Measurements from ENCODE around the gene CNOT3. TPM values are rescaled to one million over a fixed set of nuclear protein-coding genes. Genes with fewer than 3 reads are reported as not detected.

Gene CNOT3
- total and polyA plus RNA-seq, 7 experiments from 2014 or later, result 10.1 to 84.6 (median 41.2) TPM

GRCh38 chr19:54115109-54116063, 22.2 kb upstream of the CNOT3 start, which contains the start of the genes PRPF31 and TFPT:
Gene PRPF31, plus strand, starts transcription at chr19:54115754. Its CDS starts 2,525 bp downstream, at chr19:54118279.
Gene TFPT, minus strand, starts transcription at chr19:54115657. Its CDS starts 388 bp downstream, at chr19:54115269.
- peaks cover 0 to 33% (median 6%) of the 10 kb centered on the region in 3 experiments for H3K36me3 ChIP-seq (ENCODE audit: control insufficient read depth in 2 of 3, insufficient read depth in 3 of 3, low read length in 3 of 3)
- Mint-ChIP-seq H3K9me3 (peaks cover 0 to 5% (median 0%) of the 10 kb centered on the region in 11 donors), H3K27ac (peak within 1 kb of the TSS; percentile 88 to 97 (median 94)), H3K27me3 (peaks cover 0 to 2% (median 0%) of the 10 kb centered on the region in 5 donors), H3K36me3 (peaks cover 7 to 20% (median 14%) of the 10 kb centered on the region in 5 donors), H3K4me3 (peak within 1 kb of the TSS; percentile 86 to 96 (median 94)), H3K4me1 (peaks cover 23 to 48% (median 42%) of the 10 kb centered on the region in 7 donors)
- no peaks in the 10 kb centered on the region for H3K27me3 ChIP-seq (ENCODE audit: control insufficient read depth in 2 of 2, insufficient read depth in 2 of 2, low read length in 2 of 2)
- ATAC-seq (peak; percentile 92), DNase-seq (peak; percentile 80 to 98 (median 97))
- H3K4me1 ChIP-seq (ENCODE audit: control insufficient read depth in 2 of 2, insufficient read depth in 2 of 2, low read length in 2 of 2), result peaks cover 11 to 20% of the 10 kb centered on the region in 2 donors
- H3K27ac ChIP-seq (ENCODE audit: low read depth, low read length), result peak within 1 kb of the TSS; percentile 88
- CTCF ChIA-PET, result interaction anchor here (0.6 to 1.5 kb wide), 5 partner anchors 17 to 151 kb away, joined by 3 to 4 read pairs (median 3); no protein-coding TSS in a partner anchor
- intact Hi-C loops (cut with micrococcal nuclease), result loop anchor here (1.0 to 10.0 kb wide), 14 partner anchors 13 to 1002 kb away; partner anchors contain the start of genes CNOT3 (in 2 of the 2), LENG1 (in 2 of the 2), NDUFA3 (in 2 of the 2) and PPP1R12C (in 2 of the 2)
- H3K9me3 ChIP-seq (ENCODE audit: control insufficient read depth in 2 of 3, low read length in 3 of 3), result no peaks in the 10 kb centered on the region
- peak within 1 kb of the TSS; percentile 94 for H3K4me3 ChIP-seq (ENCODE audit: low read length)
- POLR2A ChIA-PET, result interaction anchor here (0.8 to 5.0 kb wide), 17 partner anchors 9 to 1293 kb away, joined by 3 to 86 read pairs (median 4); partner anchors contain the start of genes CNOT3, LENG1, LENG8 and MBOAT7

DNA sequence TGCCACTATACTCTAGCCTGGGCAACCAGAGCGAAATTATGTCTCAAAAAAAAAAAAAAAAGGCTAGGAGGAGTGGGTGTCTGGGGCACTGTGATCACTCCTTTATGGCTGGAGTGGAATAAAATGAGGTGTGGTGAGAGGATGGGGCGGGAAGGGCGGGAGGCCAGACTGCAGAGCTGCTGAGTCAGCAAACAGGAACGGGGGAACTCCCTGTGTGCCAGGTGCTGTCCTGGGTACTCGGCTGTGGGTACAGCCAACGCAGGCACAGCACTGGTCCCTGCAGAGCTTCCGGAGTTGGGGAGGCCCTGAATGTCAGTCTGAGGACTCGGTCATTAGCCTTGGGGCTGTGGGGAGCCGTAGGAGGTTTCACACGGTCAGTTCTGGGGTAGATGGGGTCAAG, 16.3 kb upstream of the CNOT3 start:
- H3K9me3 ChIP-seq (ENCODE audit: control insufficient read depth in 2 of 3, low read length in 3 of 3), result no peaks in the 10 kb centered on the region
- H3K4me1 ChIP-seq (ENCODE audit: control insufficient read depth in 2 of 2, insufficient read depth in 2 of 2, low read length in 2 of 2), result peaks cover 0 to 10% of the 10 kb centered on the region in 2 donors
- no peak for ATAC-seq

GRCh38 chr19:54123682-54124081, 13.9 kb upstream of the CNOT3 start:
- Histone ChIP-seq H3K36me3 (ENCODE audit: control insufficient read depth in 2 of 3, insufficient read depth in 3 of 3, low read length in 3 of 3) (peaks cover 6 to 97% (median 24%) of the 10 kb centered on the region in 3 experiments), H3K27ac (ENCODE audit: low read depth, low read length) (no peak overlapping the region), H3K27me3 (ENCODE audit: control insufficient read depth in 2 of 2, insufficient read depth in 2 of 2, low read length in 2 of 2) (no peaks in the 10 kb centered on the region), H3K9me3 (ENCODE audit: control insufficient read depth in 2 of 3, low read length in 3 of 3) (no peaks in the 10 kb centered on the region), H3K4me3 (ENCODE audit: low read length) (no peak overlapping the region), H3K4me1 (ENCODE audit: control insufficient read depth in 2 of 2, insufficient read depth in 2 of 2, low read length in 2 of 2) (no peaks in the 10 kb centered on the region)
- POLR2A ChIA-PET, result interaction anchor here (1.4 to 1.9 kb wide), 2 partner anchors 8 to 13 kb away, joined by 3 to 11 read pairs; partner anchors contain the start of genes PRPF31 and TFPT
- intact Hi-C loops (cut with micrococcal nuclease), result no loop called here
- Mint-ChIP-seq H3K4me1 (no peaks in the 10 kb centered on the region), H3K4me3 (no peak overlapping the region), H3K36me3 (peaks cover 10 to 39% (median 14%) of the 10 kb centered on the region in 5 donors), H3K27me3 (no peaks in the 10 kb centered on the region), H3K27ac (no peak overlapping the region), H3K9me3 (no peaks in the 10 kb centered on the region)
- ATAC-seq, result no peak
- CTCF ChIA-PET, result no interaction called here
- no peak for DNase-seq

More for the DNA sequence above, 16.3 kb upstream of the CNOT3 start:
- Mint-ChIP-seq H3K27ac (no peak overlapping the region), H3K4me1 (peaks cover 5 to 19% (median 11%) of the 10 kb centered on the region in 7 donors), H3K27me3 (no peaks in the 10 kb centered on the region), H3K4me3 (no peak overlapping the region), H3K9me3 (no peaks in the 10 kb centered on the region), H3K36me3 (peaks cover 3 to 40% (median 9%) of the 10 kb centered on the region in 5 donors)
- peaks cover 6 to 79% (median 18%) of the 10 kb centered on the region in 3 experiments for H3K36me3 ChIP-seq (ENCODE audit: control insufficient read depth in 2 of 3, insufficient read depth in 3 of 3, low read length in 3 of 3)
- no peak overlapping the region for H3K27ac ChIP-seq (ENCODE audit: low read depth, low read length)
- ChIA-PET POLR2A (no interaction called here), CTCF (no interaction called here)
- no peak for DNase-seq
- intact Hi-C loops (cut with micrococcal nuclease), result no loop called here
- H3K27me3 ChIP-seq (ENCODE audit: control insufficient read depth in 2 of 2, insufficient read depth in 2 of 2, low read length in 2 of 2), result no peaks in the 10 kb centered on the region
- no peak overlapping the region for H3K4me3 ChIP-seq (ENCODE audit: low read length)

DNA sequence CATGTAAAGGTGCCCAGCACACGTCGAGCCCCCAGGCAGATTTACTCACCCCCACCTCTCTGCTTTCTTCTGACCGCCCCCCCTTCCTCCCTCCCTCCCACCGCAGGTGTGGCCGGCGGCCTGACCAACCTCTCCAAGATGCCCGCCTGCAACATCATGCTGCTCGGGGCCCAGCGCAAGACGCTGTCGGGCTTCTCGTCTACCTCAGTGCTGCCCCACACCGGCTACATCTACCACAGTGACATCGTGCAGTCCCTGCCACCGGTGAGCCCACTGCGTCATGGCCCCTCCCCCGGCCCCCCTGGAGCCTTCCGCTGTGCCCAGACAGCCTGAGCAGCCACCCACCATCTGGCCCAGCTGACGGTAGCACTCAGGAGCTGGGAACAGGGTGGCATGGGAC, 13.2 kb upstream of the CNOT3 start:
- Histone ChIP-seq H3K4me1 (ENCODE audit: control insufficient read depth in 2 of 2, insufficient read depth in 2 of 2, low read length in 2 of 2) (no peaks in the 10 kb centered on the region), H3K36me3 (ENCODE audit: control insufficient read depth in 2 of 3, insufficient read depth in 3 of 3, low read length in 3 of 3) (peaks cover 9 to 98% (median 24%) of the 10 kb centered on the region in 3 experiments), H3K27me3 (ENCODE audit: control insufficient read depth in 2 of 2, insufficient read depth in 2 of 2, low read length in 2 of 2) (no peaks in the 10 kb centered on the region), H3K27ac (ENCODE audit: low read depth, low read length) (no peak overlapping the region), H3K4me3 (ENCODE audit: low read length) (no peak overlapping the region), H3K9me3 (ENCODE audit: control insufficient read depth in 2 of 3, low read length in 3 of 3) (no peaks in the 10 kb centered on the region)
- Mint-ChIP-seq H3K27ac (no peak overlapping the region), H3K4me1 (no peaks in the 10 kb centered on the region), H3K4me3 (no peak overlapping the region), H3K27me3 (no peaks in the 10 kb centered on the region), H3K9me3 (no peaks in the 10 kb centered on the region), H3K36me3 (peaks cover 10 to 39% (median 14%) of the 10 kb centered on the region in 5 donors)
- intact Hi-C loops (cut with micrococcal nuclease), result no loop called here
- no peak for DNase-seq
- no peak for ATAC-seq
- CTCF ChIA-PET, result no interaction called here
- POLR2A ChIA-PET, result interaction anchor here (1.9 kb wide), 1 partner anchor 9 kb away, joined by 11 read pairs; the partner anchor contains the start of genes PRPF31 and TFPT

GRCh38 chr19:54125713-54126112, 11.8 kb upstream of the CNOT3 start:
- no peaks in the 10 kb centered on the region for H3K4me1 ChIP-seq (ENCODE audit: control insufficient read depth in 2 of 2, insufficient read depth in 2 of 2, low read length in 2 of 2)
- POLR2A ChIA-PET, result no interaction called here
- Mint-ChIP-seq H3K36me3 (peaks cover 7 to 35% (median 11%) of the 10 kb centered on the region in 5 donors), H3K27me3 (no peaks in the 10 kb centered on the region), H3K4me3 (no peak overlapping the region), H3K9me3 (no peaks in the 10 kb centered on the region), H3K4me1 (no peaks in the 10 kb centered on the region), H3K27ac (no peak overlapping the region)
- no peaks in the 10 kb centered on the region for H3K27me3 ChIP-seq (ENCODE audit: control insufficient read depth in 2 of 2, insufficient read depth in 2 of 2, low read length in 2 of 2)
- ATAC-seq (no peak), DNase-seq (no peak)
- CTCF ChIA-PET, result no interaction called here
- intact Hi-C loops (cut with micrococcal nuclease), result no loop called here
- no peaks in the 10 kb centered on the region for H3K9me3 ChIP-seq (ENCODE audit: control insufficient read depth in 2 of 3, low read length in 3 of 3)
- peaks cover 9 to 93% (median 24%) of the 10 kb centered on the region in 3 experiments for H3K36me3 ChIP-seq (ENCODE audit: control insufficient read depth in 2 of 3, insufficient read depth in 3 of 3, low read length in 3 of 3)
- H3K27ac ChIP-seq (ENCODE audit: low read depth, low read length), result no peak overlapping the region
- no peak overlapping the region for H3K4me3 ChIP-seq (ENCODE audit: low read length)

- H3K4me3 Mint-ChIP-seq, result no peak overlapping the region
- H3K9me3 Mint-ChIP-seq, result no peaks in the 10 kb centered on the region
- Histone ChIP-seq H3K4me3 (ENCODE audit: low read length) (no peak overlapping the region), H3K4me1 (ENCODE audit: control insufficient read depth in 2 of 2, insufficient read depth in 2 of 2, low read length in 2 of 2) (no peaks in the 10 kb centered on the region), H3K27me3 (ENCODE audit: control insufficient read depth in 2 of 2, insufficient read depth in 2 of 2, low read length in 2 of 2) (no peaks in the 10 kb centered on the region), H3K9me3 (ENCODE audit: control insufficient read depth in 2 of 3, low read length in 3 of 3) (no peaks in the 10 kb centered on the region), H3K36me3 (ENCODE audit: control insufficient read depth in 2 of 3, insufficient read depth in 3 of 3, low read length in 3 of 3) (peaks cover 9 to 87% (median 20%) of the 10 kb centered on the region in 3 experiments), H3K27ac (ENCODE audit: low read depth, low read length) (no peak overlapping the region)
- H3K36me3 Mint-ChIP-seq, result peaks cover 5 to 30% (median 8%) of the 10 kb centered on the region in 5 donors
- CTCF ChIA-PET, result no interaction called here
- ATAC-seq (no peak), DNase-seq (no peak)
- POLR2A ChIA-PET, result interaction anchor here (1.2 kb wide), 1 partner anchor 32 kb away, joined by 4 read pairs; the partner anchor contains the start of gene LENG1
- H3K27ac Mint-ChIP-seq, result no peak overlapping the region
- intact Hi-C loops (cut with micrococcal nuclease), result no loop called here
- H3K27me3 Mint-ChIP-seq, result no peaks in the 10 kb centered on the region
- no peaks in the 10 kb centered on the region for H3K4me1 Mint-ChIP-seq
These were observed 9.7 kb upstream of the CNOT3 start for GRCh38 chr19:54127688-54128440.

Measured in naive thymus-derived CD4-positive, alpha-beta T cell (primary cell).